HG03378 (cell line): ENCODE measurements around the gene CMTM5.

ENCODE experiments used
- ATAC-seq: cut with Tn5 transposase; IDR thresholded peaks from one replicate; pipeline ENCODE4 v1.9.1; 2021; ENCODE audit warnings: mild to moderate bottlenecking, moderate library complexity; ENCODE audit not compliant: unreplicated experiment

The CMTM5 gene

GRCh38 chr14:23357261-23357660 lies 19.6 kb upstream of the CMTM5 start:
- no peak for ATAC-seq

- no peak for ATAC-seq
Observed at GRCh38 chr14:23358042-23358441, 18.8 kb upstream of the CMTM5 start.

GRCh38 chr14:23358553-23359166 lies 18.2 kb upstream of the CMTM5 start:
- ATAC-seq: no peak

GRCh38 chr14:23359167-23359626 lies 17.6 kb upstream of the CMTM5 start:
- no peak for ATAC-seq

- ATAC-seq: no peak
Observed at GRCh38 chr14:23359722-23360447, 17.0 kb upstream of the CMTM5 start.

GRCh38 chr14:23360496-23360895 lies 16.4 kb upstream of the CMTM5 start:
- no peak for ATAC-seq

- no peak for ATAC-seq
Observed at GRCh38 chr14:23361320-23361719, 15.5 kb upstream of the CMTM5 start.

- ATAC-seq: no peak
Observed at GRCh38 chr14:23361763-23362162, 15.1 kb upstream of the CMTM5 start.

GRCh38 chr14:23362200-23362599 lies 14.6 kb upstream of the CMTM5 start:
- no peak for ATAC-seq

GRCh38 chr14:23364164-23365035 lies 12.4 kb upstream of the CMTM5 start:
- no peak for ATAC-seq

GRCh38 chr14:23365036-23365731 lies 11.7 kb upstream of the CMTM5 start, which contains the start of gene EFS:
TSS of gene EFS (minus strand) at chr14:23365172. CDS start at chr14:23365025, 147 bp downstream.
- ATAC-seq: no peak

GRCh38 chr14:23365732-23366425 lies 11.0 kb upstream of the CMTM5 start:
- no peak for ATAC-seq

GRCh38 chr14:23366426-23366921 lies 10.4 kb upstream of the CMTM5 start:
- ATAC-seq: no peak

GRCh38 chr14:23370221-23370620 lies 6.6 kb upstream of the CMTM5 start:
- no peak for ATAC-seq

- no peak for ATAC-seq
Observed at GRCh38 chr14:23371865-23372264, 5.0 kb upstream of the CMTM5 start.

- ATAC-seq: no peak
Observed at GRCh38 chr14:23372509-23372908, 4.3 kb upstream of the CMTM5 start, which contains the start of gene IL25. TSS of gene IL25 (plus strand) at chr14:23372809.

- ATAC-seq: no peak
Observed at GRCh38 chr14:23373041-23373440, 3.8 kb upstream of the CMTM5 start.

GRCh38 chr14:23375527-23376251 lies 1.2 kb upstream of the CMTM5 start:
- no peak for ATAC-seq

GRCh38 chr14:23377198-23377550 lies 328 bp downstream of the CMTM5 start:
- ATAC-seq: no peak
